Dendritic cell treated with granulocyte-macrophage colony-stimulating factor and Interleukin-4, amounts not matched to agents 40 ng/mL and 50 ng/mL, for 4 days (primary cell): ENCODE measurements around the gene FICD.

Experiments used
- H3K27ac Mint-ChIP-seq: one replicate; pipeline ENCODE4 v1.8.0; 2022; ENCODE audit warnings: mild to moderate bottlenecking, mixed read lengths
- H3K27me3 Mint-ChIP-seq: one replicate; pipeline ENCODE4 v1.8.0; 2022; ENCODE audit warnings: mild to moderate bottlenecking, mixed read lengths
- H3K36me3 Mint-ChIP-seq: one replicate; pipeline ENCODE4 v1.8.0; 2022; ENCODE audit warnings: low read depth, mixed read lengths
- H3K4me1 Mint-ChIP-seq: one replicate; pipeline ENCODE4 v1.8.0; 2022; ENCODE audit warnings: low read depth, mixed read lengths
- H3K4me3 Mint-ChIP-seq: one replicate; pipeline ENCODE4 v1.8.0; 2022; ENCODE audit warnings: mild to moderate bottlenecking, moderate library complexity, mixed read lengths
- H3K9me3 Mint-ChIP-seq: one replicate; pipeline ENCODE4 v1.8.0; 2022; ENCODE audit warnings: mixed read lengths
- intact Hi-C: fragments of 100-400 bp; cut with micrococcal nuclease; formaldehyde crosslinking; loops from one replicate; pipeline ENCODE4 v1.15.0; 2022

FICD gene

DNA sequence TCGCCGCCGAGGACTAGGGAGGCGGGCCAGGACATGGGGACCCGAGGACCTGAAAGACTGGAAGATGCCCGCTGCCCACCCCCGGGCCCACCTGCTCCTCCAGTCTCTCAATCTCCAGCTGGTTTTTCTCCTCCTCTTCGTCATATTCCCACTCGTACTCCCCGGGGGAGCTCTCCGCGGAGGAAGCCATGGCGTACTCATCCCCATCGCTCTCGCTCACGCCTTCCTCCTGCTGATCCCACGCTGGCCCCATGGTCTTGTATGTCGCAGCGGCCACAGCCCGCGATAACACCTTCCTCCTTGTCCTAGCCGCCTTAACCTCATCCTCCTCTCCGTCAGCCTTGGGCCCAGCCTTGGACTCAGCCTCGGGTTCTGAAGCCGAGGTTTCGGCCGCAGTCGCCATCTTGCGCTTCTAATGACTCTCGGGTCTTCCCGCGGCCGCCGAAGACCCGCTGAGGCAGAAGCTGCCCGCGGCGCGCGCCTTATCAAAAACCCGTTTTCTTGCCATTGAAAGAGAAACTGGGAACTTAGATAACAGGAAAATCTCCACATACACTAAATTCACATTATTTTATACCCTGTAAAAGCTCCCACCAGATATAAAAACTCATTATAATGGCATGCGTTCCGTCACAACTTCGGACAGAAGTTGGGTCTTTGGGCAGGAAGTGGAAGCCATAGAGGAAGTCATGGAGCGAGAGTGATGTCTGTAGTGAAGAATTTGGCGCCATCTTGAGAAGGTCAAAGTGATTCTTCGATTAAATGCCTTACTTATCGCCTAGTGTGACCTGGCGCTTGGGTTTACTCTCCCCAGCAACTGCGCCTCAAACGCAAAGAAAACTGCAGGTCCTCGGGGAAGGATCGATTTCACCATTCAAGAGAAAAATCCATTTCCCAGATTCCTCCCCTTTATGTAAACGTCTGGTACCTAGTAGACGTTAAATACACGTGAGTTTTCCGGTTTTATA is 46.0 kb downstream of the FICD start, which contains the start of gene SART3:
Gene SART3 (minus strand): TSS at position 422 of the 968 bp plus-strand sequence. CDS start 19 bp downstream, at position 403.
- Mint-ChIP-seq H3K27ac (peak within 1 kb of the TSS; percentile 94), H3K36me3 (peaks cover 60% of the 10 kb centered on the region), H3K4me1 (peaks cover 48% of the 10 kb centered on the region), H3K9me3 (no peaks in the 10 kb centered on the region), H3K27me3 (no peaks in the 10 kb centered on the region), H3K4me3 (peak within 1 kb of the TSS; percentile 100)
- intact Hi-C loops, result loop anchor here (5.0 kb wide), 2 partner anchors 71 to 171 kb away; partner anchors contain the start of genes CORO1C and SELPLG

DNA sequence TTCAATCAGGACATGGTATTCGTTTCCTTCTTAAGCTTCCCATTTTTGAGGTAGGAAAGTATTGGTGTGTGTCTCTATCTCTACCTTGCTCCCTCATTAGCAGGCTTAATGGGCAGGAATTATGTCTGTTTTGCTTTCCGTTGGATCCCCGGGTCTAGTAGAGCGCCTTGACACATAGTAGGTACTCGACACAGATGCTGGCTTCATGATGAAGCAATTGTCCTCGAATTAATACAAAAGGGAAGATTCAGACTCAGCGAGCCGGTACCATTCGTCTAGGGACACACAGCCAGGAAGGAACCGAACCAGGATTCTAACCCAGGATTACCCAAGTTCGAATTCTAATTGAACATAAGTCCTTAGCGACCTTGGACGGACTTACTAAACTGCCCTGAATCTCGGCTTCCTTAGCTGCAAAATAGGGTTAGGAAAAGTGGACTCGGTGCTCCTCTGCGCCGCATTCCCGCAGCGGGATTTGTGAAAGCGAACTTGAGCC is 46.8 kb downstream of the FICD start:
- H3K27me3 Mint-ChIP-seq, result no peaks in the 10 kb centered on the region
- peaks cover 53% of the 10 kb centered on the region for H3K4me1 Mint-ChIP-seq
- intact Hi-C loops, result loop anchor here (5.0 kb wide), 2 partner anchors 70 to 170 kb away; partner anchors contain the start of genes CORO1C and SELPLG
- H3K36me3 Mint-ChIP-seq, result peaks cover 68% of the 10 kb centered on the region
- peak overlapping the region; percentile 94 for H3K27ac Mint-ChIP-seq
- H3K4me3 Mint-ChIP-seq, result peak overlapping the region; percentile 100
- H3K9me3 Mint-ChIP-seq, result no peaks in the 10 kb centered on the region

DNA sequence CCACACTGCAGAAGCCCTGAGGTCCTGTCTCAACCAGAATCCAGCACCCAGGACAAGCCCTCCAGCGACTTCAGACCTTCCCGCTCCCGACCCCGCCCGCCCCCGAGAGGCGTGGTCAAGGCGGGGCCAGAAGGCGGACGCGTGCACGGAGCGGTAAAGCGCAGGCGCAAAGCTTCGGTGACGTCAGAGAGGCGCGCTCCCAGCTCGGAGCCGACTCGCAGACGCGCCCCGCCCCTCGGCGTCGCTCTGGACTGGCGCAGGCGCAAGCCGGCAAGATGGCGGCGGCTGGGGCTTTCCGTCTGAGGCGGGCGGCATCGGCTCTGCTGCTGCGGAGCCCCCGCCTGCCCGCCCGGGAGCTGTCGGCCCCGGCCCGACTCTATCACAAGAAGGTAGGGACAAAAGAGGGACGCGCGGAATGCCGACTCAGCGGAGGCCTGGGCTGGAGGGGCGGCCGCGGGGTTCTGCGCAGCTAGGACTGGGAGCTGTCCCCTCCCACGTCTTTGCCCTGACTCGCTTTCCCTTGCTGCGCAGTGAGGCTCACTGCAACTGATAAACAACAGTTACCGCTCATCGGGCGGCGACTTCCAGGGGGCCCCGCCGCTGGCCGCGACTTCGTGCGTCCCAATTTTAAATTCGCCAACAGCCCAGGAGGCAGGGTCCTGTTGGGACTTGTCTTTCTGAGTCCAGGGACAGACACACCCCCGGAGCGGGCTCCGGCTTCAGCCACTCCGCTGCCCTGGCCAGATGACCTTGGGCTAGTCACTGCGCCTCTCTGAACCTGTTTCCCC is 47.5 kb downstream of the FICD start, which contains the start of gene ISCU:
Gene ISCU (plus strand): TSS at position 249 of the 788 bp plus-strand sequence. CDS start 27 bp downstream, at position 276.
- H3K27ac Mint-ChIP-seq, result peak within 1 kb of the TSS; percentile 94
- H3K36me3 Mint-ChIP-seq, result peaks cover 69% of the 10 kb centered on the region
- H3K4me1 Mint-ChIP-seq, result peaks cover 59% of the 10 kb centered on the region
- peak within 1 kb of the TSS; percentile 100 for H3K4me3 Mint-ChIP-seq
- intact Hi-C loops, result loop anchor here (1.0 to 5.0 kb wide), 4 partner anchors 56 to 241 kb away; partner anchors contain the start of genes CORO1C and SELPLG
- no peaks in the 10 kb centered on the region for H3K27me3 Mint-ChIP-seq
- no peaks in the 10 kb centered on the region for H3K9me3 Mint-ChIP-seq

DNA sequence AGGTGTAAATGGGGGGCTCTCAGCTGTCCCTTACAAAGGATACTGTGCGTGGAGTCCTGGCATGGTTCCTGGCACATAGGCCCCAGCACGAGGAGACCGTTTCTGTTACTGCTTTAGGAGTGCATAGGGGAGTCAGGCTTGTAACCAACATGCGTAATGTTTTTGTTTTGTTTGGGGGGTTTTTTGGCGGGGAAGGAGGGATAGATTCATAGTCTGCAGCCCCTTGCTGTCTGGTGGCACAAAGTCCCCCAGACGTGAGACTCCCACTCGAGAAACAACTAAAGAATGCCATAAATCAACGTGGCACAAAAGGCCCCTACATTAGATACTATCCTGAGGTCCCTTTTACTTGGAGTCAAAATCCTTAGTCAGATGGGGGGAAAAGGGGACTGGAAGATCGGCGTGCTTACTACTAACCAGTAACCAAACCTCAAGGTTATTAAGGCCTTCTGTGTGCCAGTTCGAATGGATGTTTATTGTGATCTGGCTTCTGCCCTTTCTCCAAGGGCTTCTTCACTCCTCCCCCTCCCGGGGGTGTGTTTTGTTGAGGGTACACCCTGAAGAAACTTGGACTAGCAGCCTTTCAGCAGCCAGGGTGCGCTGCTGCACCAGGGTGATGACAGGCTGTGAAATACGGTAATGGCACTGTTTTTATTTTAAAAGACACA is 48.2 kb downstream of the FICD start:
- Mint-ChIP-seq H3K27ac (peak overlapping the region; percentile 94), H3K4me1 (peaks cover 62% of the 10 kb centered on the region), H3K9me3 (no peaks in the 10 kb centered on the region), H3K36me3 (peaks cover 68% of the 10 kb centered on the region), H3K4me3 (peak overlapping the region; percentile 100), H3K27me3 (no peaks in the 10 kb centered on the region)
- intact Hi-C loops, result loop anchor here (1.0 to 5.0 kb wide), 4 partner anchors 55 to 240 kb away; partner anchors contain the start of genes CORO1C and SELPLG

GRCh38 chr12:108563804-108564151 is 48.7 kb downstream of the FICD start:
- Mint-ChIP-seq H3K27ac (no peak overlapping the region), H3K36me3 (peaks cover 70% of the 10 kb centered on the region), H3K27me3 (no peaks in the 10 kb centered on the region), H3K4me3 (no peak overlapping the region), H3K9me3 (no peaks in the 10 kb centered on the region), H3K4me1 (peaks cover 63% of the 10 kb centered on the region)
- intact Hi-C loops, result loop anchor here (1.0 to 5.0 kb wide), 4 partner anchors 55 to 240 kb away; partner anchors contain the start of genes CORO1C and SELPLG

GRCh38 chr12:108564724-108565123 is 49.6 kb downstream of the FICD start:
- intact Hi-C loops, result loop anchor here (5.0 kb wide), 2 partner anchors 68 to 168 kb away; partner anchors contain the start of genes CORO1C and SELPLG
- Mint-ChIP-seq H3K27me3 (no peaks in the 10 kb centered on the region), H3K36me3 (peaks cover 76% of the 10 kb centered on the region), H3K4me1 (peaks cover 58% of the 10 kb centered on the region), H3K27ac (no peak overlapping the region), H3K9me3 (no peaks in the 10 kb centered on the region), H3K4me3 (no peak overlapping the region)

- Mint-ChIP-seq H3K27ac (no peak overlapping the region), H3K9me3 (no peaks in the 10 kb centered on the region), H3K4me3 (no peak overlapping the region), H3K36me3 (peaks cover 78% of the 10 kb centered on the region), H3K27me3 (no peaks in the 10 kb centered on the region), H3K4me1 (peaks cover 54% of the 10 kb centered on the region)
- intact Hi-C loops, result no loop called here
Measured at GRCh38 chr12:108565146-108565545, 50.1 kb downstream of the FICD start.

- Mint-ChIP-seq H3K4me3 (no peak overlapping the region), H3K36me3 (peaks cover 76% of the 10 kb centered on the region), H3K27me3 (no peaks in the 10 kb centered on the region)
Measured at GRCh38 chr12:108565976-108566375, 50.9 kb downstream of the FICD start.

GRCh38 chr12:108566452-108566851 is 51.4 kb downstream of the FICD start:
- Mint-ChIP-seq H3K9me3 (no peaks in the 10 kb centered on the region), H3K27ac (peak overlapping the region; percentile 86), H3K4me3 (no peak overlapping the region), H3K36me3 (peaks cover 73% of the 10 kb centered on the region), H3K4me1 (peaks cover 53% of the 10 kb centered on the region), H3K27me3 (no peaks in the 10 kb centered on the region)
- intact Hi-C loops, result no loop called here

More at GRCh38 chr12:108565976-108566375, 50.9 kb downstream of the FICD start:
- H3K9me3 Mint-ChIP-seq, result no peaks in the 10 kb centered on the region
- H3K27ac Mint-ChIP-seq, result peak overlapping the region; percentile 86
- peaks cover 53% of the 10 kb centered on the region for H3K4me1 Mint-ChIP-seq
- intact Hi-C loops, result no loop called here

GRCh38 chr12:108567406-108568337 is 52.6 kb downstream of the FICD start:
- H3K27me3 Mint-ChIP-seq, result no peaks in the 10 kb centered on the region
- H3K4me1 Mint-ChIP-seq, result peaks cover 47% of the 10 kb centered on the region
- H3K27ac Mint-ChIP-seq, result peak overlapping the region; percentile 86
- intact Hi-C loops, result no loop called here
- peaks cover 71% of the 10 kb centered on the region for H3K36me3 Mint-ChIP-seq
- no peaks in the 10 kb centered on the region for H3K9me3 Mint-ChIP-seq
- peak overlapping the region; percentile 13 for H3K4me3 Mint-ChIP-seq

DNA sequence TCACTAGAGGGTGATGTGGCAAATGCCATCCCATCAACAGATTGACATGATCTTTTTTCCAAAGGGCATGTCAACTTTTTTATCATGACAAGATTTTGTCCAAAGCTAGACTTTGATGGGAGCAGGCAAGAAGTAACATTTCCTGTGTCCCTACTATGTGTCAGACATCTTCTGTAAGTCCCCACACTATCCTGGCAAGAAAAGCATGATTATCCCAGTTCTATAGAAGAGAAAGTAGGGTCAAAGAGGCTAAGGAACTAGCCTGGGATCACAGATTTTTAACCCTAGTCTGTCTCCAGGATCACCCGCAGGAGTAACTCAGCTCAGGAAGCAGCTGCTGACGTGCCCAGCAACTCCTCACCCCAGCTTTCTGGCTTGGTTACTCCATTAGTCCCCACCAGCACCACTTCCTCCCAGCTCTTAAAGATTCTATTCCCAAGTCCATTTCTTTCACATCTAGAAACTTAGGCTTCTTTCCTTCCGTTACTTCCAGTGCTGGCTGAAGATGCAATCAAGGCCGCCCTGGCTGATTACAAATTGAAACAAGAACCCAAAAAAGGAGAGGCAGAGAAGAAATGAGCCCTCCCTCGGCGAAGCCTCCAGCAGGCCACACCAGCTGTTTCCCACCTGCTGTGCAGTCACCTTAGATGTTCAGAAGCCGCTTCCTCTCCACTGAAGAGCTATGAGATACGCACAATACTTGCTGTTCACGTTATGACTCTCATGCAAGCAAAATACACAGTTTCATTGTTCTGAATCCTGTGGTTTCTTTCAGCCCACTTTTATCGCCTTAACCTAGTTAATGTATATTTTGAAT is 53.5 kb downstream of the FICD start:
- H3K9me3 Mint-ChIP-seq, result no peaks in the 10 kb centered on the region
- intact Hi-C loops, result no loop called here
- H3K4me1 Mint-ChIP-seq, result peaks cover 41% of the 10 kb centered on the region
- peak overlapping the region; percentile 86 for H3K27ac Mint-ChIP-seq
- H3K4me3 Mint-ChIP-seq, result no peak overlapping the region
- H3K27me3 Mint-ChIP-seq, result no peaks in the 10 kb centered on the region
- peaks cover 67% of the 10 kb centered on the region for H3K36me3 Mint-ChIP-seq
